Stimulated activated CD8-positive, alpha-beta memory T cell treated with anti-CD3 and anti-CD28 coated beads, Interleukin-2, amount 100 ng/mL, for 1 hour (primary cell): ENCODE results near the gene NPAS2.

Experiments used
- DNase-seq, 2 donors: peaks; one replicate each; pipeline ENCODE4 v3.0.0-alpha.2; 2020; ENCODE audit warnings: low read depth in 2 of 2

The NPAS2 gene

GRCh38 chr2:100968146-100969145 is 148.5 kb downstream of the NPAS2 start:
- DNase-seq, result no peak

- DNase-seq, result no peak
Measured at GRCh38 chr2:100969998-100970397, 150.1 kb downstream of the NPAS2 start.

GRCh38 chr2:100971221-100971620 is 151.3 kb downstream of the NPAS2 start:
- no peak for DNase-seq

- DNase-seq, result no peak
Measured at GRCh38 chr2:100972452-100972851, 152.5 kb downstream of the NPAS2 start.

GRCh38 chr2:100974712-100975520 is 155.0 kb downstream of the NPAS2 start:
- DNase-seq, result no peak

- no peak for DNase-seq
Measured at GRCh38 chr2:100975521-100975785, 155.5 kb downstream of the NPAS2 start.

GRCh38 chr2:100976061-100976460 is 156.1 kb downstream of the NPAS2 start:
- DNase-seq, result no peak

GRCh38 chr2:100976645-100977391 is 156.9 kb downstream of the NPAS2 start:
- no peak for DNase-seq

GRCh38 chr2:100977511-100977910 is 157.6 kb downstream of the NPAS2 start:
- no peak for DNase-seq

GRCh38 chr2:100978582-100979191 is 158.7 kb downstream of the NPAS2 start:
- DNase-seq, result no peak

GRCh38 chr2:100980046-100980445 is 160.1 kb downstream of the NPAS2 start:
- no peak for DNase-seq

GRCh38 chr2:100981011-100981410 is 161.1 kb downstream of the NPAS2 start:
- DNase-seq, result no peak

GRCh38 chr2:100982431-100982861 is 162.5 kb downstream of the NPAS2 start:
- DNase-seq, result no peak

GRCh38 chr2:100983201-100983600 is 163.3 kb downstream of the NPAS2 start:
- no peak for DNase-seq

- no peak for DNase-seq
Measured at GRCh38 chr2:100983684-100984310, 163.9 kb downstream of the NPAS2 start.

- peak; percentile 40 to 65 for DNase-seq
Measured at GRCh38 chr2:100984892-100985307, 165.0 kb downstream of the NPAS2 start.

GRCh38 chr2:100986157-100986556 is 166.2 kb downstream of the NPAS2 start:
- DNase-seq, result no peak

GRCh38 chr2:100987536-100987935 is 167.6 kb downstream of the NPAS2 start:
- no peak for DNase-seq

- DNase-seq, result no peak
Measured at GRCh38 chr2:100987974-100988373, 168.0 kb downstream of the NPAS2 start.

- DNase-seq, result no peak
Measured at GRCh38 chr2:100988630-100989417, 168.9 kb downstream of the NPAS2 start.
